HuH-7 (cell line): ENCODE measurements around the gene GYS2.
"Not testable (repeated sequence)": the region's sequence is repeated elsewhere in the genome, so short reads cannot be mapped to it uniquely, and the experiment has no call there.

ENCODE experiments used
- DNase-seq: peaks from one replicate; pipeline ENCODE4 v3.0.0; 2011; ENCODE audit warnings: low spot score

The GYS2 gene

DNA sequence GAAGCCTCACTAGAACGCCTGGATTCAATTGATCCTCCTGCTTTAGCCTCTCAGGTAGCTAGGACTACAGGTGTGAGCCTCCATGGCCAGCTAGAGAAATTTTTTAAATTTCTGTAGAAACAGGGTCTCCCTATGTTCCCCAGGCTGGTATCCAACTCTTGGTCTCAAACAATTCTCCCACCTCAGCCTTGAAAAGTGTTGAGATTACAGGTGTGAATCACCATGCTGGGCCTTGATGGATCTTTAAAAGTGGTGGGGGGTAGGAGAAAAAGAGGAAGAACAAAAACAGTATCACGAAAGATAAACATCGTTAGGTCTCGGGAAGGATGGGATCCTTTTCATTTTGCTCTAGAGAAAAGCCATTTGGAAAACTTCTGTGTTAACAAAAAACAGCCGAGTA is 4.5 kb downstream of the GYS2 start:
- DNase-seq: no peak

DNA sequence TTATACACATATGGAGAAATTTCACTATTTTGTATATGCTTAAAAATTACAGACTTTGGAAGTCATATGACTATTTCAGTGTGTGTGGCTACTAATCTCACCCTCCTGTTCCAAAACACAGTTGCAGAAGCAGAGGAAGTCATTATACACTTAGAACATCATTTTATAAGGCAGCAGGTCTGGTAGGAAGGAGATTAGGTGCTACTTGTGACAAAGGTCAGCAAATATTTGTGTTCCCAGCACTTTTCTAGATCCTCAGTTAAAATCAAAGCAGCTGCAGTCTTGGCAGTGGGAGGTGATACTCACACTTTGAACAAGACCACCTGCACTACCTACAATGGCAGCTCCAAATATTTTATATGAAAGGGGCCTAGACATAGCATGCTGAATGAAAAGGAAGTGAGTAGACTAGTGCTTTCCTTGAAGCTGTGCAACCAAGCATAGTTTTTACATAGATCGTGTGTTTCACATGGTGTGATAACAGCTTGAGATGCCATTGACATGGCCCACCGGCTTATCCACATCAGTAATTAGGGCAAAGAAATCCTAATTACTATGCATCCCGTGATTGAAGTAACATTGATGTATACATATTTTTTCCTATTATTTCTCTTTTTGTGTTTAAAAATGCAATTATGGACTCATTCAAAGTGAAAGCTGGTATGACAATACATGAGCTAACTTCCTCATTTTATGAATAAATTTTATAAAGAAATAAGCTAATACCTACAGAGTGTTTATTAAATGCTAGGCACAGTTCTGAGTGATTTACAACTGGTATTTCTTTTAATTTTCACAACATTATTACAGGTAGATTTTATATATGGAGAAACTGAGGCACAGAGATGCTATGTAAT is 5.3 kb downstream of the GYS2 start:
- no peak for DNase-seq

DNA sequence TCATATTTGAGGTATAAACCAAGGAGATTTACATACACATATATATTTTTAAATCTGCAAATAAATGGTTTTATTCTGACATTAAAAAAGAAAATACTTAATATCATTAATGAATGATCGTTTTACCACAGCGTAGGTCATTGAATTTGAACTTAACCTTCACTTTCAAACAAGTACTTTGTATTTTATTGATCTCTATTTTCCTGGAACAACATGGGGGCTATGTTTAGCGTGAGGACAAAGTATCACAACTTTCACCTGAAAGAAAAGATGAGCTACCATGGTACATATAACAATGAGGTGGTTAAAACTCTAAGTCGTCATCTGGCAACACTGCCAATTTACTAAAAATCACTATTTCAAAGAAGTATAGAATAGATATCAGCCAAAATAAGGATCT is 6.0 kb downstream of the GYS2 start:
- no peak for DNase-seq

- not testable (repeated sequence) for DNase-seq
Measured at GRCh38 chr12:21595356-21595755, 9.3 kb downstream of the GYS2 start.

GRCh38 chr12:21585485-21585884 is 19.2 kb downstream of the GYS2 start:
- no peak for DNase-seq

- DNase-seq: not testable (repeated sequence)
Measured at GRCh38 chr12:21584403-21585182, 20.1 kb downstream of the GYS2 start.

DNA sequence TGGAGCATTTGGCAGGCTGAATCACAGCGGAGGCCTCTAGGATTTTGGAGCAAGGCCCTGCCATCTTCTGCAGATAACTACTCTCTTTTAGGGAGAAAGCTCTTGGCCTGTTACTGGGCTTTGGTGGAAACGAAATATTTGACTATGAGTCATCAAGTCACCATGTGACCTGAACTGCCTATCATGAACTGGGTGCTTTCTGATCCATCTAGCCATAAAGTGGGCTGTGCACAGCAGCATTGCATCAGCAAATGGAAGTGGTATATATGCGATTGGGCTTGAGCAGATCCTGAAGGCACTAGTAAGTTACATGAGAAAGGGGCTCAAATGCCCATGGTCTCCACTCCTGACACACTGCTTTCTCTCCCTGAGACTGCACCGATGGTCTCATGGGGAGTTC is 21.1 kb downstream of the GYS2 start:
- DNase-seq: no peak

GRCh38 chr12:21580748-21581516 is 23.7 kb downstream of the GYS2 start:
- DNase-seq: no peak

DNA sequence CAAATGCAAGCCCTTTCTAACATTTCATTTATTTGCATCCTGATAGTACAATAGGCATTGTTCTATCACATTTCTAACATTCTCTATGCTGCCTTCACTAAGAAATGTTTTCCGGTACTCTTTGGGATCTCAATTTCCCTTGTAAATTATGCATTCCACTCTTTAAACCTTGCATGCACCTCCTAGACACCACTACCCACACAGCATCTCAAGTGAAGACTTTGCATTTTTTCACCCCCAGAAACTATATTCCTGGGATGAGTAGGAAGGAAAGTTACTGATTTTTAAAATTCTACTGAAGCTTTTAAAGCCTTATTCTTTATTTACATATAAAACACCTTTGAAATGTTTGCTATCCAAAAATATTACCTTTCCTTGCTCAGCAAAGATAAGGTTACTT is 27.1 kb downstream of the GYS2 start:
- no peak for DNase-seq

- no peak for DNase-seq
Measured at GRCh38 chr12:21576431-21576830, 28.2 kb downstream of the GYS2 start.

- DNase-seq: no peak
Measured at GRCh38 chr12:21573733-21574358, 30.8 kb downstream of the GYS2 start.

DNA sequence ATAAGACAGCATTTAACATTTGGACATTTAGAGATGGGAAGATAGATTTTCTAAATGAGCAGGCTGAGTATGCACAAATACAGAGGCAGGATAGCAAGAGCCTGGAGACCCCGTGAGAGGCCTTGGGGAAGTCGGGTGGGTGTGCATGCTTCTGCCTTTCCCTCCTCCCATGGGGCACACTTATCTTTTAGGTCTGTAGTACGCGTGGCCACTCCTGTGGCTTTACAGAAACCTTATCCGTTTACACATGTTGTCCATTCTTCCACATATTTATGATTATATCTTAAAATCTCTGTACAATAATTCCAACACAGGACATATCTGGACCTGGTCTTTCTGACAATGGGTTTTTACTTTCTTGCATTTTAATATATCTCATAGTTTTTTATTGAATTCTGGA is 33.6 kb downstream of the GYS2 start:
- no peak for DNase-seq

GRCh38 chr12:21568115-21568514 is 36.5 kb downstream of the GYS2 start:
- no peak for DNase-seq

DNA sequence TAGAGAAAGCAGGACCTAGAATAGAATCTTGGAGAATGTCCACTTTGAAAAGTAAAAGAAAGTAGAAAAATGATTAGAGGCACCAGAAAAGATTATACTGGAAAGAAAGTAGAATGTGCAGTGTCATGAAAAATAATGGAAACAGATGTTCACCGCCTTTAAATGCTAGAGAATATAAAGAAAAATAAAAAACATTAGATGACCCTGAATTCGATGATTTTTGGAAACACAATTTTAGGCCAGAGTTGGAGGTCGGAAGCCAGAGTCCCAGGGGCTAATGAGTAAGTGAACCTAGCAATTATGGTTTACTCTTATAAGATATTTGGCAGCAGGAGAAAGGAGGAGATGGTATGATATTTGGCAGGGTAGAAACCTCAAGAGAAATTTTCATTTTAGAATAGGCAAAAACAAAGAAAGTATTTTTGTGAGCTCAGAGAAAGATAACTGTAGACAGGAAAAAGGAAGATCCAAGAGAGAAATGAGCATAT is 37.7 kb downstream of the GYS2 start:
- no peak for DNase-seq

DNA sequence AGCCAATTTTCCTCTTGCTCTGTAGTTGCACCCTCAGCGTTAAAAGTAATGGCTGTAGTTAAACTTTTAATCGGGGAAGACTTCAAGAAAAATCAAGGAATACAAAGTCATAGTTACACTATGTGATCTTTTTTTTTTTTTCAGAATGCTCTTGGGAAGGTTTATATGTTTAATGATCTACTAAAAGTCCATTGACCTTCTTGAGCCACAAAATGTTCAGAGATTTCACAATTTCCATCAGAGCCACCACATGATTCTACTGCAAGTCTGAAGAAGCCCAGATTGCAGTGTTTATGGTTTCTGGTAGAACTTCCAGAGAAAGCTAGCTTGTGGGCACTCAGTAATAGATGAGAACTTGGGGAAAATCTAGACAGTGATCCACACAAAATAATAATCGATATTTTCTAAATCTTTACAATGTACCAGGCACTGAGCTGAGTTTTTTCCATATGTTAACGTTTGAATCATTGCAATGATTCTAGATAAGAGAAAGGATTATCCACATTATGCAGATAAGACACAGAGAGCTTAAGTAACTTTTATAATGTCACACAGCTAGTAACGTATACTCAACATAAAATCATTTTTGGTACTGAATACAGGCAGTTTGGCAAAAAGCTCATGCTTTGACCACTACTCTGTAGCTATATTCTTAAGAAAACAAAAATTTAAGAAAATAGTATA is 38.3 kb downstream of the GYS2 start:
- DNase-seq: peak; percentile 30

GRCh38 chr12:21562859-21563258 is 41.8 kb downstream of the GYS2 start:
- no peak for DNase-seq

DNA sequence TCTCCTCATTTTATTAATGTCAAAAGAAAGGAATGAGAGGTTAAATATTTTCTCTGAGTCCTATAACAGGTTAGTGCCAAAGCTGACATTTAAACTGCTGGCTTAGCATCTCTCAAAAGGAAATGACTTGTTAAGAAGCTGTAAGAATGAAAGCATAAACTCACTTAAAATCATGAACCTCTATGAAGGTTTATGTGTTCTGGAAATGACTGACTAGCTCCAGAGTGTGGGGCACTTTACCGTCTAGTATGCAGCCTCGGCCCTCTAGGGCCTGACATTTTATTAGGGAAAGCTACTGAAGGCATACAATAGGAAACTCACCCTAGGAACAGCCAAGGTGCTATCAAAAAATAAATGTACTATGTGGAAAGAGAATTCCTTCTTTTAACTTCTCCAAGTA is 43.5 kb downstream of the GYS2 start:
- DNase-seq: no peak

DNA sequence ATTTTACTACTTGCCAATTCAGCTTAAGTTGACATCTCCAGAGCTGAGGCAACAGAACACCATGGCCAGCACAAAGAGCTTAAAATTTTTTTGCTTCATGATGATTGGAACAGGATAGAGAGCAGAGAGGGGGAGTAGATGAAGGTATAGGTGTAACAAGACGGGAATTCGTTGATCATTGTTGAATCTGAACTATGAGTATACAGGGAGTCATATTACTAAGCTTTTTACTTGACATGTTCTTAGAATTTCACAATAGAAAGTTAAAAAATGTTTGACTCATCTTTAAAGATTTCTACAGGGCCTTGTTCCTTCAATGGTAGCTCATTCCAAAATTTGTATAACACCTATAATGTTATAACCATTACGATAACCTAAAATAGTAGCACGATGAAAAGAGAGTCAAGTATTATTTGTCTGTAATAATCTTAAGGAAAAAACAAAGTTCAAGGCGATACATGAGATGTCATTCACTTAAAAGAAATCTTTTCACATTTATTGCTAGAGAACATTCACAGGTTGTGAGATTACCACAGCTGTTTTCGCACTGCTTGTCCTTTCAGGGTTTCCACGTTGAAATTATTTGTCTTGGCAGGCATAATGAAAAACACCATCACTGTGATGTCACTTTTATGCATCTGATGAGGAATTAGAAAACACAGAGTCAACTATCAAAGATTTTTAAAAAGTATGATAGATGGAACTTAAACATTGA is 44.6 kb downstream of the GYS2 start:
- no peak for DNase-seq

GRCh38 chr12:21558100-21558679 is 46.5 kb downstream of the GYS2 start:
- no peak for DNase-seq

GRCh38 chr12:21553329-21553675 is 51.3 kb downstream of the GYS2 start:
- DNase-seq: no peak
